HG03442 (cell line): ENCODE measurements around the gene PACSIN2.

Experiments used
- ATAC-seq: cut with Tn5 transposase; IDR thresholded peaks from one replicate; pipeline ENCODE4 v1.9.1; 2021; ENCODE audit warnings: mild to moderate bottlenecking, moderate library complexity; ENCODE audit not compliant: unreplicated experiment

The PACSIN2 gene

GRCh38 chr22:42833104-42833503 is 181.8 kb downstream of the PACSIN2 start:
- no peak for ATAC-seq

- no peak for ATAC-seq
Observed at GRCh38 chr22:42831712-42832111, 183.2 kb downstream of the PACSIN2 start.

- no peak for ATAC-seq
Observed at GRCh38 chr22:42830161-42830560, 184.8 kb downstream of the PACSIN2 start.

- no peak for ATAC-seq
Observed at GRCh38 chr22:42829302-42829701, 185.6 kb downstream of the PACSIN2 start.

- no peak for ATAC-seq
Observed at GRCh38 chr22:42825796-42826195, 189.2 kb downstream of the PACSIN2 start.

GRCh38 chr22:42821386-42821785 is 193.6 kb downstream of the PACSIN2 start:
- no peak for ATAC-seq

- no peak for ATAC-seq
Observed at GRCh38 chr22:42820045-42820763, 194.7 kb downstream of the PACSIN2 start.
